ENCODE results near the gene GLI2.

GLI2 gene

DNA sequence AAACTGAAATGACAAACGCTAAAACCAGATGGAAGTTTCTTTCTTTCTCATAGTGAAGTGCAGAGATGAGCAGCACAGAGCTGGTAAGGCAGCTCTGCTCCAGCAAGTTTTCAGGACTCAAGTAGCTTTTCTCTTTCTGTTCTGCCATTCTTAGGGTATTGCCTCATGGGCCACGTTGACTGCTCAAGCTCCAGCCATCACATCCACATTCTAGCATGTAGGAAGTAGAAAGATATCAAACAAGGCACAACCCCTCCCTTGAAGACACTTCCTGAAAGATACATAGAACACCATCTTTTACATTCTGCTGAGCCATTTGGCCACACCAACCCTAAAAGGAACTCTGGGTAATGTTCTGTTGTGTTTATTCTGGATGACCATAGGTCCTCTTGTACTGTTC, 48.5 kb upstream of the GLI2 start:
- H3K9ac ChIP-seq (ENCODE audit: low read length) = no peak overlapping the region
- H3K36me3 ChIP-seq (replicated peaks; ENCODE audit: insufficient read depth, low read length) = no peaks in the 10 kb centered on the region
- H3K27ac ChIP-seq (ENCODE audit: low read length) = no peak overlapping the region
- no peaks in the 10 kb centered on the region for H4K20me1 ChIP-seq (ENCODE audit: insufficient read depth, low read length)
- no peaks in the 10 kb centered on the region for H3K4me1 ChIP-seq (ENCODE audit: low read length)
- peaks cover 15% of the 10 kb centered on the region; the same call in 1 of the 2 replicates for H3K27me3 ChIP-seq (replicated peaks; ENCODE audit: insufficient read depth, low read length)
- H3K9me2 ChIP-seq (replicated peaks; ENCODE audit: insufficient read depth, low read length) = no peaks in the 10 kb centered on the region
- no peak overlapping the region for H2AFZ ChIP-seq (ENCODE audit: low read length)
- H3F3A ChIP-seq (ENCODE audit: insufficient read depth, low read length) = no peaks in the 10 kb centered on the region
- no peak overlapping the region for H3K4me2 ChIP-seq (ENCODE audit: low read depth, low read length)
- TF ChIP-seq EZH2phosphoT487 (IDR thresholded peaks at IDR 0.05; ENCODE audit: low read length) (no peak), CTCF (IDR thresholded peaks at IDR 0.05; ENCODE audit: low read length) (no peak), EZH2 (optimal IDR thresholded peaks at IDR 0.05; ENCODE audit: low read depth, low read length) (no peak)
- H3K9me3 ChIP-seq (replicated peaks; ENCODE audit: insufficient read depth, low read length) = no peaks in the 10 kb centered on the region
- no peaks in the 10 kb centered on the region for H3K79me2 ChIP-seq (ENCODE audit: low read length)
- no peak for DNase-seq
- no peak overlapping the region for H3K4me3 ChIP-seq (ENCODE audit: low read length)

DNA sequence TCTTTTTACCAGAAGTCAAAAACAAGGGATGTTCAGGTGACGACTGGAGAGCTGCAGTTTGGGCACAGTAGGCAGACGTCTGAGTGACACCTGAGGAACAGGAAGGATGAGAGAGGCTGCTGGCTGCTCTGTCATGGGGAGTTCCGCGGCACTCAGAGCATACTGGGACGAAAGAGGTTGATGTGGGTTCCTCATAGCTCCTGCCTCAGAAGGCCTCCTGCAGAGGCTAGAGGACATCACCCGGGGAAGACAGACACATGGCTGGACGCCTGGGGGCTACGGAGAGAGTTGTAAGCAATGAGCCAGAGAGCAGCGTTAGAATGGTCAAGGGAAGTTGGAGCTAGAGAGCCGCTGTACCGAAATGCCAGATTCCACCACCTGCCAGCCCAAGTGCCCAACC, 45.1 kb upstream of the GLI2 start:
- Histone ChIP-seq H3K36me3 (replicated peaks; ENCODE audit: insufficient read depth, low read length) (no peaks in the 10 kb centered on the region), H2AFZ (ENCODE audit: low read length) (no peak overlapping the region), H3K4me1 (ENCODE audit: low read length) (no peaks in the 10 kb centered on the region), H3K9me3 (replicated peaks; ENCODE audit: insufficient read depth, low read length) (no peaks in the 10 kb centered on the region), H3K9ac (ENCODE audit: low read length) (no peak overlapping the region), H3K79me2 (ENCODE audit: low read length) (no peaks in the 10 kb centered on the region), H3K27me3 (replicated peaks; ENCODE audit: insufficient read depth, low read length) (peaks cover 15% of the 10 kb centered on the region; the same call in 1 of the 2 replicates), H3K27ac (ENCODE audit: low read length) (no peak overlapping the region), H3K9me2 (replicated peaks; ENCODE audit: insufficient read depth, low read length) (no peaks in the 10 kb centered on the region), H4K20me1 (ENCODE audit: insufficient read depth, low read length) (no peaks in the 10 kb centered on the region), H3F3A (ENCODE audit: insufficient read depth, low read length) (no peaks in the 10 kb centered on the region), H3K4me3 (ENCODE audit: low read length) (no peak overlapping the region), H3K4me2 (ENCODE audit: low read depth, low read length) (no peak overlapping the region)
- TF ChIP-seq EZH2 (optimal IDR thresholded peaks at IDR 0.05; ENCODE audit: low read depth, low read length) (no peak), CTCF (IDR thresholded peaks at IDR 0.05; ENCODE audit: low read length) (no peak), EZH2phosphoT487 (IDR thresholded peaks at IDR 0.05; ENCODE audit: low read length) (no peak)
- DNase-seq = no peak

DNA sequence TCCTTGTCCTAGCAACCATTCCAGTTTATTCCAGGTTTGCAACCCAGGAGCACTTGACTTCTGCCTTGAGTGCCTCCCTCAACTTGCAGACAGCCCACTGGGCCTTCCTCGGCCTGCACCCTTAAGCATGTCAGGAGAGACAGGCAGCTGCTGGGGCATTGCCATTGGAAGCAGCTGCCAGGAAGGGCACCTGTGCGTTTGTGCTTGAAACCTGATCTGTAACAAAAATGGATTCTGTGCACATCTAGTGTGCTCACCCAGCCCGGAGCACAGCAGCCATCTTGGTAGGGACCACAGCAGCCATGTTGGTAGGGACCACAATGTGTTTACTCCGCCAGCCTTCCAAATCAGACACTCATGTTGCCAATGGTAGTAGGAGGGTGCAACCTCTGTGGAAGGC, 44.3 kb upstream of the GLI2 start:
- Histone ChIP-seq H3K79me2 (ENCODE audit: low read length) (no peaks in the 10 kb centered on the region), H3K27me3 (replicated peaks; ENCODE audit: insufficient read depth, low read length) (peaks cover 21% of the 10 kb centered on the region; the same call in 1 of the 2 replicates), H3K36me3 (replicated peaks; ENCODE audit: insufficient read depth, low read length) (no peaks in the 10 kb centered on the region), H2AFZ (ENCODE audit: low read length) (no peak overlapping the region), H4K20me1 (ENCODE audit: insufficient read depth, low read length) (no peaks in the 10 kb centered on the region), H3K4me2 (ENCODE audit: low read depth, low read length) (no peak overlapping the region), H3K4me3 (ENCODE audit: low read length) (no peak overlapping the region), H3K9me3 (replicated peaks; ENCODE audit: insufficient read depth, low read length) (no peaks in the 10 kb centered on the region), H3K9me2 (replicated peaks; ENCODE audit: insufficient read depth, low read length) (no peaks in the 10 kb centered on the region), H3K4me1 (ENCODE audit: low read length) (no peaks in the 10 kb centered on the region), H3F3A (ENCODE audit: insufficient read depth, low read length) (no peaks in the 10 kb centered on the region), H3K27ac (ENCODE audit: low read length) (no peak overlapping the region), H3K9ac (ENCODE audit: low read length) (no peak overlapping the region)
- TF ChIP-seq CTCF (IDR thresholded peaks at IDR 0.05; ENCODE audit: low read length) (no peak), EZH2 (optimal IDR thresholded peaks at IDR 0.05; ENCODE audit: low read depth, low read length) (no peak), EZH2phosphoT487 (IDR thresholded peaks at IDR 0.05; ENCODE audit: low read length) (no peak)
- DNase-seq = no peak

Data from MM.1S (cell line).